DOHH2 (cell line): ENCODE data around the gene ABCD2.

Experiments
- CTCF ChIP-seq: fragments of 200-600 bp; sonication (generic); IDR thresholded peaks from one replicate; pipeline ENCODE4 v1.5.1; 2014; ENCODE audit warnings: antibody characterized with exemption, mild to moderate bottlenecking, low read depth, low read length; ENCODE audit not compliant: poor library complexity, severe bottlenecking
- EZH2phosphoT487 ChIP-seq: fragments of 200-600 bp; sonication (generic); IDR thresholded peaks from 2 replicates; pipeline ENCODE4 v1.6.1; 2017; ENCODE audit warnings: borderline replicate concordance, mild to moderate bottlenecking, antibody characterized with exemption, low read length, moderate library complexity, mixed read lengths

GRCh38 chr12:39532448-39532847 lies 87.2 kb downstream of the ABCD2 start:
- TF ChIP-seq CTCF = no peak
- TF ChIP-seq EZH2phosphoT487 = no peak
